ENCODE data around the gene RAP1GAP2.
"Not testable (repeated sequence)": the region's sequence is repeated elsewhere in the genome, so short reads cannot be mapped to it uniquely, and the experiment has no call there.

Gene RAP1GAP2

GRCh38 chr17:3029213-3029913 lies 233.1 kb downstream of the RAP1GAP2 start:
- DNase-seq = no peak

- no peak for DNase-seq
Measured at GRCh38 chr17:3030096-3030495, 233.9 kb downstream of the RAP1GAP2 start.

GRCh38 chr17:3030852-3031470 lies 234.7 kb downstream of the RAP1GAP2 start:
- not testable (repeated sequence) for DNase-seq

GRCh38 chr17:3032258-3033247 lies 236.3 kb downstream of the RAP1GAP2 start:
- no peak for DNase-seq

- DNase-seq = no peak
Measured at GRCh38 chr17:3033248-3033640, 237.0 kb downstream of the RAP1GAP2 start.

GRCh38 chr17:3033741-3034577 lies 237.7 kb downstream of the RAP1GAP2 start:
- no peak for DNase-seq

GRCh38 chr17:3034578-3034920 lies 238.3 kb downstream of the RAP1GAP2 start:
- no peak for DNase-seq

- no peak for DNase-seq
Measured at GRCh38 chr17:3035256-3035967, 239.2 kb downstream of the RAP1GAP2 start.

- no peak for DNase-seq
Measured at GRCh38 chr17:3035968-3036280, 239.7 kb downstream of the RAP1GAP2 start.

- DNase-seq = no peak
Measured at GRCh38 chr17:3036800-3037199, 240.6 kb downstream of the RAP1GAP2 start.

- DNase-seq = no peak
Measured at GRCh38 chr17:3037259-3037658, 241.0 kb downstream of the RAP1GAP2 start.

- DNase-seq = no peak
Measured at GRCh38 chr17:3038941-3039340, 242.7 kb downstream of the RAP1GAP2 start.

- DNase-seq = no peak
Measured at GRCh38 chr17:3039736-3040135, 243.5 kb downstream of the RAP1GAP2 start.

GRCh38 chr17:3040882-3041281 lies 244.6 kb downstream of the RAP1GAP2 start:
- no peak for DNase-seq

GRCh38 chr17:3043737-3044365 lies 247.6 kb downstream of the RAP1GAP2 start:
- no peak for DNase-seq

- DNase-seq = no peak
Measured at GRCh38 chr17:3046753-3047152, 250.5 kb downstream of the RAP1GAP2 start.

- DNase-seq = peak; percentile 90 to 92
Measured at GRCh38 chr17:3048727-3049471, 252.7 kb downstream of the RAP1GAP2 start.

GRCh38 chr17:3049705-3050295 lies 253.6 kb downstream of the RAP1GAP2 start:
- no peak for DNase-seq

- not testable (repeated sequence) for DNase-seq
Measured at GRCh38 chr17:3054868-3055267, 258.6 kb downstream of the RAP1GAP2 start.

GRCh38 chr17:3062824-3063377 lies 266.7 kb downstream of the RAP1GAP2 start:
- not testable (repeated sequence) for DNase-seq

All from activated CD4-positive, alpha-beta T cell treated with anti-CD3 and anti-CD28 coated beads for 4 hours (primary cell).